ENCODE measurements around the gene ETV1. TPM values are rescaled to one million over a fixed set of nuclear protein-coding genes. Genes with fewer than 3 reads are reported as not detected.

ETV1 gene
- total RNA-seq, 1 experiment from 2014 or later = 23.3 TPM

DNA sequence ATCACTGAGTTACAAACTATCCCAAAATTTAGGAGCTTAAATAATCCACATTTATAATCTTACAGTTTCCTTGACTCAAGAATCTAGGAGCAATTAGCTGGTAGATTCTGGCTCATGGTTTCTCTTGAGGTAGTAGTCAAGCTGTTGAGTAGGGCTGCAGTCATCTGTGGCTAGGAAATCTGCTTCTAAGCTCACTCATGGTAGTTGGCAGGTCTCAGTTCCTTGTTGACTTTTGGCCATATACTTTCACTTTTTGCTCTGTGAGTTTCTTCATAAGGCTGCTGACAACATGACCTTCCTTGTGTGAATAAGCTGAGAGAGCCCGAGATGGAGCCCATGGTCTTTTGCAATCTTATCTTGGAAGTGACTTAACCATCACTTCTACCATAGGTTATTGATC is 10.8 kb upstream of the ETV1 start:
- H3K27ac ChIP-seq (ENCODE audit: low read depth, low read length) = no peak overlapping the region
- RAD21 ChIA-PET (ENCODE audit: low non-redundant PET in 1 of 2, low total read pairs in 2 of 2, uncharacterized antibody in 2 of 2, unreplicated experiment in 2 of 2) = no interaction called here
- no TSS peak for BruUV-seq (replicated peaks)
- no peaks in the 10 kb centered on the region for H4K20me1 ChIP-seq (ENCODE audit: insufficient read depth)
- H3K9me3 ChIP-seq (ENCODE audit: control insufficient read depth in 1 of 2, insufficient read depth in 1 of 2, low read depth in 1 of 2, low read length in 2 of 2) = no peaks in the 10 kb centered on the region
- ATAC-seq = no peak
- POLR2A ChIA-PET = no interaction called here
- H3K27me3 ChIP-seq (ENCODE audit: insufficient read depth, low read length) = no peaks in the 10 kb centered on the region
- no peaks in the 10 kb centered on the region for H3K36me3 ChIP-seq (ENCODE audit: control insufficient read depth in 1 of 2, insufficient read depth in 2 of 2, low read length in 2 of 2)
- no peaks in the 10 kb centered on the region for H3K4me1 ChIP-seq (ENCODE audit: control insufficient read depth in 1 of 2, insufficient read depth in 2 of 2, low read length in 2 of 2)
- intact Hi-C loops (cut with micrococcal nuclease) = no loop called here
- H2AFZ ChIP-seq (ENCODE audit: low read depth, low read length, poor library complexity, severe bottlenecking) = no peak overlapping the region
- no peak overlapping the region for H3K9ac ChIP-seq (ENCODE audit: low read length)
- TF ChIP-seq ELF1 (IDR thresholded peaks at IDR 0.05; ENCODE audit: borderline replicate concordance, low read depth) (no peak), JUND (IDR thresholded peaks at IDR 0.05) (no peak), POLR2AphosphoS5 (IDR thresholded peaks at IDR 0.05; ENCODE audit: low read depth, low read length) (no peak), RAD21 (IDR thresholded peaks at IDR 0.05; ENCODE audit: low read depth) (no peak), ZNF274 (IDR thresholded peaks at IDR 0.05; ENCODE audit: low read depth, low read length) (no peak), CBX3 (IDR thresholded peaks at IDR 0.05; ENCODE audit: low read depth) (no peak), EGR1 (IDR thresholded peaks at IDR 0.05; ENCODE audit: low read depth) (no peak), SRF (IDR thresholded peaks at IDR 0.05; ENCODE audit: low read depth) (no peak), EZH2phosphoT487 (IDR thresholded peaks at IDR 0.05; ENCODE audit: borderline replicate concordance) (no peak), FOSL1 (IDR thresholded peaks at IDR 0.05; ENCODE audit: low read depth) (no peak)
- TF ChIP-seq, protein P1, sequence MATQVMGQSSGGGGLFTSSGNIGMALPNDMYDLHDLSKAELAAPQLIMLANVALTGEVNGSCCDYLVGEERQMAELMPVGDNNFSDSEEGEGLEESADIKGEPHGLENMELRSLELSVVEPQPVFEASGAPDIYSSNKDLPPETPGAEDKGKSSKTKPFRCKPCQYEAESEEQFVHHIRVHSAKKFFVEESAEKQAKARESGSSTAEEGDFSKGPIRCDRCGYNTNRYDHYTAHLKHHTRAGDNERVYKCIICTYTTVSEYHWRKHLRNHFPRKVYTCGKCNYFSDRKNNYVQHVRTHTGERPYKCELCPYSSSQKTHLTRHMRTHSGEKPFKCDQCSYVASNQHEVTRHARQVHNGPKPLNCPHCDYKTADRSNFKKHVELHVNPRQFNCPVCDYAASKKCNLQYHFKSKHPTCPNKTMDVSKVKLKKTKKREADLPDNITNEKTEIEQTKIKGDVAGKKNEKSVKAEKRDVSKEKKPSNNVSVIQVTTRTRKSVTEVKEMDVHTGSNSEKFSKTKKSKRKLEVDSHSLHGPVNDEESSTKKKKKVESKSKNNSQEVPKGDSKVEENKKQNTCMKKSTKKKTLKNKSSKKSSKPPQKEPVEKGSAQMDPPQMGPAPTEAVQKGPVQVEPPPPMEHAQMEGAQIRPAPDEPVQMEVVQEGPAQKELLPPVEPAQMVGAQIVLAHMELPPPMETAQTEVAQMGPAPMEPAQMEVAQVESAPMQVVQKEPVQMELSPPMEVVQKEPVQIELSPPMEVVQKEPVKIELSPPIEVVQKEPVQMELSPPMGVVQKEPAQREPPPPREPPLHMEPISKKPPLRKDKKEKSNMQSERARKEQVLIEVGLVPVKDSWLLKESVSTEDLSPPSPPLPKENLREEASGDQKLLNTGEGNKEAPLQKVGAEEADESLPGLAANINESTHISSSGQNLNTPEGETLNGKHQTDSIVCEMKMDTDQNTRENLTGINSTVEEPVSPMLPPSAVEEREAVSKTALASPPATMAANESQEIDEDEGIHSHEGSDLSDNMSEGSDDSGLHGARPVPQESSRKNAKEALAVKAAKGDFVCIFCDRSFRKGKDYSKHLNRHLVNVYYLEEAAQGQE (IDR thresholded peaks at IDR 0.05; ENCODE audit: low read depth) = no peak
- TF ChIP-seq, protein P2, sequence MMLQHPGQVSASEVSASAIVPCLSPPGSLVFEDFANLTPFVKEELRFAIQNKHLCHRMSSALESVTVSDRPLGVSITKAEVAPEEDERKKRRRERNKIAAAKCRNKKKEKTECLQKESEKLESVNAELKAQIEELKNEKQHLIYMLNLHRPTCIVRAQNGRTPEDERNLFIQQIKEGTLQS (IDR thresholded peaks at IDR 0.05) = no peak
- H3K79me2 ChIP-seq (ENCODE audit: insufficient read depth, low read length) = no peaks in the 10 kb centered on the region
- H3K9me2 ChIP-seq (ENCODE audit: insufficient read depth) = no peaks in the 10 kb centered on the region
- no peak overlapping the region for H3K4me3 ChIP-seq (replicated peaks in 1 of 2; ENCODE audit: low read depth in 1 of 2, low read length in 2 of 2)
- DNase-seq (ENCODE audit: low read depth, low spot score) = no peak
- CTCF ChIA-PET = no interaction called here
- no peak overlapping the region for H3K4me2 ChIP-seq (ENCODE audit: low read length)
